PFSK-1 (cell line): ENCODE results near the gene CTU2.

Experiments used
- FOXP2 ChIP-seq: optimal IDR thresholded peaks from 2 replicates; pipeline ENCODE3; 2011; ENCODE audit warnings: borderline replicate concordance, control low read depth, inconsistent platforms; ENCODE audit not compliant: insufficient read depth; ENCODE audit errors: extremely low read length, extremely low read depth
- POLR2AphosphoS5 ChIP-seq: IDR thresholded peaks from 2 replicates; pipeline ENCODE4 v1.6.1; 2012; ENCODE audit warnings: low read depth, mild to moderate bottlenecking, control low read depth, low read length, moderate library complexity

- TF ChIP-seq FOXP2 = no peak
- no peak for TF ChIP-seq POLR2AphosphoS5
Observed at GRCh38 chr16:88754109-88754911, 48.0 kb downstream of the CTU2 start.
